A673 (cell line): ENCODE data around the gene TBC1D32. TPM values are rescaled to one million over a fixed set of nuclear protein-coding genes. Genes with fewer than 3 reads are reported as not detected.

ENCODE experiments used
- BruUV-seq: library from RNA; stranded (reverse); fragments of 400-500 nt; replicated peaks from 2 replicates; lab custom pipeline; 2021; lab: Mats Ljungman, UMichigan
- CTCF ChIA-PET: fragments of 300-600 bp; sonication (Branson Sonifier 250); formaldehyde crosslinking; loops from one replicate; lab custom pipeline; 2022; ENCODE audit warnings: antibody characterized with exemption; lab: Charles Lee
- POLR2A ChIA-PET: fragments of 300-600 bp; sonication (Branson Sonifier 250); formaldehyde crosslinking; loops from one replicate; lab custom pipeline; 2022; ENCODE audit warnings: antibody characterized with exemption; ENCODE audit not compliant: low non-redundant PET; lab: Charles Lee
- DNase-seq: peaks from one replicate; pipeline ENCODE4 v3.0.0-alpha.2; 2015; ENCODE audit warnings: low spot score
- H3K27ac ChIP-seq: fragments of 200-600 bp; sonication (generic); 2 replicates; pipeline ENCODE4 v1.5.1; 2016; ENCODE audit warnings: mixed run types, low read depth, mild to moderate bottlenecking, mixed read lengths, antibody characterized with exemption, low read length; ENCODE audit not compliant: poor library complexity, severe bottlenecking
- H3K27me3 ChIP-seq: fragments of 200-600 bp; sonication (generic); replicated peaks from 2 replicates; pipeline ENCODE4 v1.6.1; 2017; ENCODE audit warnings: mixed run types, low read depth, mild to moderate bottlenecking, mixed read lengths, antibody characterized with exemption, low read length; ENCODE audit not compliant: insufficient read depth, poor library complexity
- H3K36me3 ChIP-seq: fragments of 200-600 bp; sonication (generic); 2 replicates; pipeline ENCODE4 v1.6.1; 2016; ENCODE audit warnings: mixed run types, mild to moderate bottlenecking, mixed read lengths, antibody characterized with exemption, low read length; ENCODE audit not compliant: insufficient read depth, poor library complexity, severe bottlenecking
- H3K4me1 ChIP-seq: fragments of 200-600 bp; sonication (generic); 2 replicates; pipeline ENCODE4 v1.6.1; 2017; ENCODE audit warnings: mixed run types, mild to moderate bottlenecking, mixed read lengths, antibody characterized with exemption, low read length; ENCODE audit not compliant: insufficient read depth, poor library complexity, severe bottlenecking
- H3K4me3 ChIP-seq: fragments of 200-600 bp; sonication (generic); 2 replicates; pipeline ENCODE4 v1.5.1; 2016; ENCODE audit warnings: low read depth, mixed run types, mild to moderate bottlenecking, mixed read lengths, low read length; ENCODE audit not compliant: poor library complexity, severe bottlenecking
- H3K9me3 ChIP-seq: fragments of 200-600 bp; sonication (generic); 2 replicates; pipeline ENCODE4 v1.6.1; 2016; ENCODE audit warnings: mixed run types, low read depth, mild to moderate bottlenecking, mixed read lengths, antibody characterized with exemption, low read length; ENCODE audit not compliant: poor library complexity, severe bottlenecking
- CTCF ChIP-seq: fragments of 300-800, 200-600 bp; sonication (generic); conservative IDR thresholded peaks from 2 replicates; pipeline ENCODE4 v1.5.1; 2017; ENCODE audit warnings: low read depth, mild to moderate bottlenecking, antibody characterized with exemption, low read length, moderate library complexity, mixed read lengths
- EZH2 ChIP-seq: fragments of 200-600 bp; sonication (generic); IDR thresholded peaks from 2 replicates; pipeline ENCODE4 v1.6.1; 2017; ENCODE audit warnings: borderline replicate concordance, low read depth, mild to moderate bottlenecking, mixed read lengths, antibody characterized with exemption, low read length; ENCODE audit not compliant: poor library complexity, severe bottlenecking
- intact Hi-C: fragments of 100-400 bp; cut with micrococcal nuclease; formaldehyde crosslinking; loops from one replicate; pipeline ENCODE4 v1.10.0; 2022; ENCODE audit not compliant: unreplicated experiment
- total RNA-seq: library from RNA; stranded (reverse); gene quantifications from 2 replicates; pipeline ENCODE4 v1.2.3, GENCODE V29; 2021

The TBC1D32 gene
- total RNA-seq, 1 experiment from 2014 or later = 10.4 TPM

- intact Hi-C loops = no loop called here
- H3K4me3 ChIP-seq = no peak overlapping the region
- no peak overlapping the region for H3K27ac ChIP-seq
- ChIA-PET POLR2A (no interaction called here), CTCF (no interaction called here)
- TF ChIP-seq EZH2 = no peak
- no peak for TF ChIP-seq CTCF
- BruUV-seq = no TSS peak
- DNase-seq = no peak
- H3K36me3 ChIP-seq = no peaks in the 10 kb centered on the region
- H3K9me3 ChIP-seq = no peaks in the 10 kb centered on the region
- no peaks in the 10 kb centered on the region for H3K27me3 ChIP-seq
- H3K4me1 ChIP-seq = no peaks in the 10 kb centered on the region
These were observed 13.2 kb upstream of the TBC1D32 start for GRCh38 chr6:121347484-121347883.

GRCh38 chr6:121344539-121344938, 10.3 kb upstream of the TBC1D32 start:
- H3K4me3 ChIP-seq = no peak overlapping the region
- CTCF ChIA-PET = no interaction called here
- H3K4me1 ChIP-seq = no peaks in the 10 kb centered on the region
- no peak for TF ChIP-seq CTCF
- TF ChIP-seq EZH2 = no peak
- DNase-seq = no peak
- no peaks in the 10 kb centered on the region for H3K27me3 ChIP-seq
- POLR2A ChIA-PET = no interaction called here
- intact Hi-C loops = no loop called here
- no peaks in the 10 kb centered on the region for H3K9me3 ChIP-seq
- no peak overlapping the region for H3K27ac ChIP-seq
- BruUV-seq = no TSS peak
- no peaks in the 10 kb centered on the region for H3K36me3 ChIP-seq

- no peaks in the 10 kb centered on the region for H3K4me1 ChIP-seq
- H3K9me3 ChIP-seq = no peaks in the 10 kb centered on the region
- H3K36me3 ChIP-seq = no peaks in the 10 kb centered on the region
- TF ChIP-seq EZH2 = no peak
- TF ChIP-seq CTCF = no peak
- CTCF ChIA-PET = no interaction called here
- no peaks in the 10 kb centered on the region for H3K27me3 ChIP-seq
- POLR2A ChIA-PET = interaction anchor here (0.7 kb wide), 1 partner anchor 17 kb away, joined by 4 read pairs; no protein-coding TSS in a partner anchor
- intact Hi-C loops = no loop called here
- H3K4me3 ChIP-seq = no peak overlapping the region
- BruUV-seq = no TSS peak
- no peak for DNase-seq
- no peak overlapping the region for H3K27ac ChIP-seq
These were observed 5.5 kb upstream of the TBC1D32 start for GRCh38 chr6:121339639-121340226.
